HepG2 (cell line): ENCODE data around the gene RAD23A. TPM values are rescaled to one million over a fixed set of nuclear protein-coding genes. Genes with fewer than 3 reads are reported as not detected.

Source experiments
- ETV5 ChIP-seq: IDR thresholded peaks from 2 replicates; pipeline ENCODE4 v1.6.1; 2018; ENCODE audit warnings: missing biosample characterization, missing genetic modification reagents, inconsistent platforms, borderline replicate concordance
- FOXA3 ChIP-seq: IDR thresholded peaks from 2 replicates; pipeline ENCODE4 v1.6.1; 2016; ENCODE audit warnings: missing genetic modification reagents, missing compliant biosample characterization
- FOXJ3 ChIP-seq: sonication (generic); formaldehyde crosslinking; IDR thresholded peaks from 2 replicates; pipeline ENCODE4 v1.4.0; 2020; ENCODE audit warnings: missing genetic modification reagents, mild to moderate bottlenecking, borderline replicate concordance
- HMG20A ChIP-seq: IDR thresholded peaks from 2 replicates; pipeline ENCODE4 v1.6.1; 2016; ENCODE audit warnings: borderline replicate concordance
- JDP2 ChIP-seq: sonication (generic); formaldehyde crosslinking; IDR thresholded peaks from 2 replicates; pipeline ENCODE4 v1.8.1; 2022; ENCODE audit warnings: missing genetic modification reagents, borderline replicate concordance
- NFYB ChIP-seq: sonication (generic); formaldehyde crosslinking; IDR thresholded peaks from 2 replicates; pipeline ENCODE4 v1.4.0; 2020; ENCODE audit warnings: missing genetic modification reagents
- RBFOX2 ChIP-seq: fragments of 200-400 bp; formaldehyde crosslinking; IDR thresholded peaks from 2 replicates; pipeline ENCODE4 v1.6.1; 2017; ENCODE audit warnings: low read depth, mild to moderate bottlenecking, low read length
- RBM39 ChIP-seq: fragments of 200-400 bp; formaldehyde crosslinking; IDR thresholded peaks from one replicate; pipeline ENCODE4 v1.6.1; 2018; ENCODE audit warnings: antibody characterized with exemption, mild to moderate bottlenecking, low read depth, low read length; ENCODE audit not compliant: poor library complexity, severe bottlenecking
- REL ChIP-seq: sonication (generic); formaldehyde crosslinking; conservative IDR thresholded peaks from 2 replicates; pipeline ENCODE4 v1.8.0; 2022; ENCODE audit warnings: mild to moderate bottlenecking, missing genetic modification reagents, moderate library complexity
- SRY ChIP-seq: sonication (generic); formaldehyde crosslinking; IDR thresholded peaks from 2 replicates; pipeline ENCODE4 v1.8.0; 2022; ENCODE audit warnings: mild to moderate bottlenecking, missing genetic modification reagents
- SSRP1 ChIP-seq: IDR thresholded peaks from 2 replicates; pipeline ENCODE4 v1.6.1; 2016; ENCODE audit warnings: control low read depth
- ZBTB7A ChIP-seq: sonication (generic); formaldehyde crosslinking; IDR thresholded peaks from 2 replicates; pipeline ENCODE4 v1.8.0; 2022; ENCODE audit warnings: mild to moderate bottlenecking, missing genetic modification reagents
- ZNF20 ChIP-seq: sonication (generic); formaldehyde crosslinking; IDR thresholded peaks from 2 replicates; pipeline ENCODE4 v1.4.0; 2020; ENCODE audit warnings: mild to moderate bottlenecking, moderate library complexity, missing genetic modification reagents
- ZNF3 ChIP-seq: IDR thresholded peaks from 2 replicates; pipeline ENCODE4 v1.7.0; 2017; ENCODE audit warnings: inconsistent platforms
- ZNF615 ChIP-seq: sonication (generic); formaldehyde crosslinking; IDR thresholded peaks from 2 replicates; pipeline ENCODE4 v1.5.0; 2020; ENCODE audit warnings: mild to moderate bottlenecking, missing genetic modification reagents, borderline replicate concordance
- polyA plus RNA-seq, 8 experiments: library from polyadenylated mRNA; depleted of rRNA in 3 of 8; stranded (reverse) in 7 of 8; unstranded in 1 of 8; fragments of >200 nt; fragmentation: Illumina TruSeq in 4 of 8; extraction: Trizol in 4 of 8; gene quantifications; 2 replicates each; pipeline versions ENCODE4 v1.2.1 to v1.2.3, GENCODE V29; 2011 to 2016; ENCODE audit warnings: low read depth in 4 of 8, missing spikeins in 1 of 8, mixed read lengths in 1 of 8; ENCODE audit not compliant: insufficient read depth in 1 of 8
- total RNA-seq, 5 experiments: library from RNA; depleted of rRNA; stranded (reverse); fragments of >200 nt; fragmentation: Illumina TruSeq; extraction: Trizol; gene quantifications; 2 replicates each; pipeline ENCODE4 v1.2.3, GENCODE V29; 2016; ENCODE audit warnings: low read depth in 1 of 5
- TF ChIP-seq, protein P1 (sequence below): sonication (generic); formaldehyde crosslinking; IDR thresholded peaks from 2 replicates; pipeline ENCODE4 v1.5.0; 2020; ENCODE audit warnings: missing genetic modification reagents
- TF ChIP-seq, protein P2 (sequence below), 2 experiments: sonication (generic) in 1 of 2; formaldehyde crosslinking in 1 of 2; IDR thresholded peaks; 2 replicates each; pipeline versions ENCODE4 v1.4.0 to v1.6.1; 2016 to 2020; ENCODE audit warnings: borderline replicate concordance in 1 of 2, low read depth in 1 of 2, mild to moderate bottlenecking in 1 of 2, missing genetic modification reagents in 1 of 2
- TF ChIP-seq, protein P3 (sequence below): sonication (generic); formaldehyde crosslinking; IDR thresholded peaks from 2 replicates; pipeline ENCODE4 v1.5.0; 2020; ENCODE audit warnings: missing genetic modification reagents
- TF ChIP-seq, protein P4 (sequence below): sonication (generic); formaldehyde crosslinking; IDR thresholded peaks from 2 replicates; pipeline ENCODE4 v1.8.0; 2022; ENCODE audit warnings: missing genetic modification reagents, mild to moderate bottlenecking, inconsistent platforms, borderline replicate concordance
- TF ChIP-seq, protein P5 (sequence below): sonication (generic); formaldehyde crosslinking; conservative IDR thresholded peaks from 2 replicates; pipeline ENCODE4 v1.8.0; 2022; ENCODE audit warnings: mild to moderate bottlenecking, moderate library complexity, missing genetic modification reagents

Gene RAD23A
- total and polyA plus RNA-seq, 2 of the 13 experiments (the other 11 are each of a cell fraction or from before 2014, with no cell fraction given): 42.5 to 54.2 TPM

DNA sequence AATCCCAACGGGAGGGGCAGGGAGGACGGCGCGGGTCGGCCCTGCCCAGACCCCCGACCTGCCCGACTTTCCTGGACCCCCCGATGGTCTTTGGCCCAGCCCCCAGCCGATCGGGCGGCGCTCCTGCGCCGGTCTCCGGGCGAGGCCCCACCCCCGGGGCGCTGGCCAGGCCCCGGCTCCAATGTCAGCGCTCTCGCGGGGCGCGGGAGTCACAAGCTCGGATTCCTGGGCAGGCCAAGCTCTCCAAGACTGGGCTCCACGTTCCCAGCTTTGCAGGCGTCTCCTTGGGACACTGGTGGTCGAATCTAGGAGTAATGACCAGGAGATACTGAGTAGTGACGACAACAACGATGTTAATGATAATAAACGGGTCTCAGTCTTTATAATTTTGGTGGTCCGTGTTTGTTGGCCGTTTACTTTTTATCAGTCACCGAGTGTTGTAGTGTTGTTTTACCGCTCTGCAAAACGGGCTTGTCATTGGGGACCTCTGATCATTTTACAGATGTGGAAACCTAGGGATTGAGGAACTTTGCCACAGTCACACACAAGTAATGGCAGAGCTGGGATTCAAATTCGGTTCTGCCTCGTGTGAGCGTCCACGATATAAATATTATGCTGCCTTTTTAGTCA is 545 bp downstream of the RAD23A start (continued):
- TF ChIP-seq, protein P1, sequence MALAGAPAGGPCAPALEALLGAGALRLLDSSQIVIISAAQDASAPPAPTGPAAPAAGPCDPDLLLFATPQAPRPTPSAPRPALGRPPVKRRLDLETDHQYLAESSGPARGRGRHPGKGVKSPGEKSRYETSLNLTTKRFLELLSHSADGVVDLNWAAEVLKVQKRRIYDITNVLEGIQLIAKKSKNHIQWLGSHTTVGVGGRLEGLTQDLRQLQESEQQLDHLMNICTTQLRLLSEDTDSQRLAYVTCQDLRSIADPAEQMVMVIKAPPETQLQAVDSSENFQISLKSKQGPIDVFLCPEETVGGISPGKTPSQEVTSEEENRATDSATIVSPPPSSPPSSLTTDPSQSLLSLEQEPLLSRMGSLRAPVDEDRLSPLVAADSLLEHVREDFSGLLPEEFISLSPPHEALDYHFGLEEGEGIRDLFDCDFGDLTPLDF (CRISPR knock-in tag): no peak
- TF ChIP-seq FOXA3 (CRISPR knock-in tag) (0 out of 2 replicates have a peak, but pooled peaks have one; percentile 6), ZNF615 (CRISPR knock-in tag) (no peak), ZNF3 (CRISPR knock-in tag) (peak; percentile 92), JDP2 (no peak; the same call in 1 of the 2 replicates), FOXJ3 (CRISPR knock-in tag) (no peak), ZNF20 (CRISPR knock-in tag) (0 out of 2 replicates have a peak, but pooled peaks have one; percentile 26), HMG20A (CRISPR knock-in tag) (no peak), REL (CRISPR knock-in tag) (0 out of 2 replicates have a peak, but pooled peaks have one; percentile 42), RBM39 (no peak), RBFOX2 (peak; percentile 62), ZBTB7A (CRISPR knock-in tag) (no peak), ETV5 (CRISPR knock-in tag) (no peak), SRY (0 out of 2 replicates have a peak, but pooled peaks have one; percentile 16), SSRP1 (CRISPR knock-in tag) (no peak), NFYB (CRISPR knock-in tag) (no peak)
- TF ChIP-seq, protein P2, sequence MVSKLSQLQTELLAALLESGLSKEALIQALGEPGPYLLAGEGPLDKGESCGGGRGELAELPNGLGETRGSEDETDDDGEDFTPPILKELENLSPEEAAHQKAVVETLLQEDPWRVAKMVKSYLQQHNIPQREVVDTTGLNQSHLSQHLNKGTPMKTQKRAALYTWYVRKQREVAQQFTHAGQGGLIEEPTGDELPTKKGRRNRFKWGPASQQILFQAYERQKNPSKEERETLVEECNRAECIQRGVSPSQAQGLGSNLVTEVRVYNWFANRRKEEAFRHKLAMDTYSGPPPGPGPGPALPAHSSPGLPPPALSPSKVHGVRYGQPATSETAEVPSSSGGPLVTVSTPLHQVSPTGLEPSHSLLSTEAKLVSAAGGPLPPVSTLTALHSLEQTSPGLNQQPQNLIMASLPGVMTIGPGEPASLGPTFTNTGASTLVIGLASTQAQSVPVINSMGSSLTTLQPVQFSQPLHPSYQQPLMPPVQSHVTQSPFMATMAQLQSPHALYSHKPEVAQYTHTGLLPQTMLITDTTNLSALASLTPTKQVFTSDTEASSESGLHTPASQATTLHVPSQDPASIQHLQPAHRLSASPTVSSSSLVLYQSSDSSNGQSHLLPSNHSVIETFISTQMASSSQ (IDR thresholded peaks at IDR 0.05; ENCODE audit: low read depth): no peak
- TF ChIP-seq, protein P2 (CRISPR knock-in tag; IDR thresholded peaks at IDR 0.05; ENCODE audit: borderline replicate concordance): no peak
- TF ChIP-seq, protein P3, sequence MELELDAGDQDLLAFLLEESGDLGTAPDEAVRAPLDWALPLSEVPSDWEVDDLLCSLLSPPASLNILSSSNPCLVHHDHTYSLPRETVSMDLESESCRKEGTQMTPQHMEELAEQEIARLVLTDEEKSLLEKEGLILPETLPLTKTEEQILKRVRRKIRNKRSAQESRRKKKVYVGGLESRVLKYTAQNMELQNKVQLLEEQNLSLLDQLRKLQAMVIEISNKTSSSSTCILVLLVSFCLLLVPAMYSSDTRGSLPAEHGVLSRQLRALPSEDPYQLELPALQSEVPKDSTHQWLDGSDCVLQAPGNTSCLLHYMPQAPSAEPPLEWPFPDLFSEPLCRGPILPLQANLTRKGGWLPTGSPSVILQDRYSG (CRISPR knock-in tag): no peak
- TF ChIP-seq, protein P4, sequence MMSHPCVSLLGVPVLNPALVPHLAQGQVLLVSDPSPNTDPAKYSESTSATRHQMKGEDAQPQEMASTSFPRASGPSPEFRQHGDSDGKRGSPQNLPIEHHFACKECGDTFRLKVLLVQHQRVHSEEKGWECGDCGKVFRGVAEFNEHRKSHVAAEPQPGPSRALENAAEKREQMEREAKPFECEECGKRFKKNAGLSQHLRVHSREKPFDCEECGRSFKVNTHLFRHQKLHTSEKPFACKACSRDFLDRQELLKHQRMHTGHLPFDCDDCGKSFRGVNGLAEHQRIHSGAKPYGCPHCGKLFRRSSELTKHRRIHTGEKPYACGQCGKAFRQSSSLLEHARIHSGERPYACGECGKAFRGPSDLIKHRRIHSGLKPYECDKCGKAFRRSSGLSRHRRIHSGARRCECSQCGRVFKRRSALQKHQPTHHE (CRISPR knock-in tag): no peak
- TF ChIP-seq, protein P5, sequence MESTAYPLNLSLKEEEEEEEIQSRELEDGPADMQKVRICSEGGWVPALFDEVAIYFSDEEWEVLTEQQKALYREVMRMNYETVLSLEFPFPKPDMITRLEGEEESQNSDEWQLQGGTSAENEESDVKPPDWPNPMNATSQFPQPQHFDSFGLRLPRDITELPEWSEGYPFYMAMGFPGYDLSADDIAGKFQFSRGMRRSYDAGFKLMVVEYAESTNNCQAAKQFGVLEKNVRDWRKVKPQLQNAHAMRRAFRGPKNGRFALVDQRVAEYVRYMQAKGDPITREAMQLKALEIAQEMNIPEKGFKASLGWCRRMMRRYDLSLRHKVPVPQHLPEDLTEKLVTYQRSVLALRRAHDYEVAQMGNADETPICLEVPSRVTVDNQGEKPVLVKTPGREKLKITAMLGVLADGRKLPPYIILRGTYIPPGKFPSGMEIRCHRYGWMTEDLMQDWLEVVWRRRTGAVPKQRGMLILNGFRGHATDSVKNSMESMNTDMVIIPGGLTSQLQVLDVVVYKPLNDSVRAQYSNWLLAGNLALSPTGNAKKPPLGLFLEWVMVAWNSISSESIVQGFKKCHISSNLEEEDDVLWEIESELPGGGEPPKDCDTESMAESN (CRISPR knock-in tag): 0 out of 2 replicates have a peak, but pooled peaks have one; percentile 13
